ENCODE measurements around the gene MICU2.

DNA sequence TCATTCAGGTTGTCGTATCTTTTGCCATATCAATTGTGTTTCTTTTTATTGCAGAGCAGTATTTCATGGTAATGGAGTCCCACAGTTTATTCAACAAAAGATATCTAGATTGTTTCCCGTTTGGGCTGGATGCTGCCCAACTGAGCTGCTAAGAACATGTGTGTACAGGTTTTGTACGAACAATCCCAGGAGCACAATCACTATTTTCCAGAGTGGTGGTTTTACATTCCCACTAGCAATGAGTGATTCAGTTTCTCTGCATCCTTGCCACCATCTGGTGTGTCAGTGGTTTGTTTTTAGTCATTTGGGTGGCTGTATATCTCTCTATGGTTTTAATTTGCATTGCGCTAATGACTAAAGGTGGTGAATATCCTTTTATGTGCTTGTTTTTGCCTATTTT is 92.1 kb downstream of the MICU2 start:
- TF ChIP-seq, protein P1, sequence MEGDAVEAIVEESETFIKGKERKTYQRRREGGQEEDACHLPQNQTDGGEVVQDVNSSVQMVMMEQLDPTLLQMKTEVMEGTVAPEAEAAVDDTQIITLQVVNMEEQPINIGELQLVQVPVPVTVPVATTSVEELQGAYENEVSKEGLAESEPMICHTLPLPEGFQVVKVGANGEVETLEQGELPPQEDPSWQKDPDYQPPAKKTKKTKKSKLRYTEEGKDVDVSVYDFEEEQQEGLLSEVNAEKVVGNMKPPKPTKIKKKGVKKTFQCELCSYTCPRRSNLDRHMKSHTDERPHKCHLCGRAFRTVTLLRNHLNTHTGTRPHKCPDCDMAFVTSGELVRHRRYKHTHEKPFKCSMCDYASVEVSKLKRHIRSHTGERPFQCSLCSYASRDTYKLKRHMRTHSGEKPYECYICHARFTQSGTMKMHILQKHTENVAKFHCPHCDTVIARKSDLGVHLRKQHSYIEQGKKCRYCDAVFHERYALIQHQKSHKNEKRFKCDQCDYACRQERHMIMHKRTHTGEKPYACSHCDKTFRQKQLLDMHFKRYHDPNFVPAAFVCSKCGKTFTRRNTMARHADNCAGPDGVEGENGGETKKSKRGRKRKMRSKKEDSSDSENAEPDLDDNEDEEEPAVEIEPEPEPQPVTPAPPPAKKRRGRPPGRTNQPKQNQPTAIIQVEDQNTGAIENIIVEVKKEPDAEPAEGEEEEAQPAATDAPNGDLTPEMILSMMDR (IDR thresholded peaks at IDR 0.05), result no peak
- no peak for TF ChIP-seq POLR2A (IDR thresholded peaks at IDR 0.05)
